ENCODE results near the gene ARRB1.

The ARRB1 gene

DNA sequence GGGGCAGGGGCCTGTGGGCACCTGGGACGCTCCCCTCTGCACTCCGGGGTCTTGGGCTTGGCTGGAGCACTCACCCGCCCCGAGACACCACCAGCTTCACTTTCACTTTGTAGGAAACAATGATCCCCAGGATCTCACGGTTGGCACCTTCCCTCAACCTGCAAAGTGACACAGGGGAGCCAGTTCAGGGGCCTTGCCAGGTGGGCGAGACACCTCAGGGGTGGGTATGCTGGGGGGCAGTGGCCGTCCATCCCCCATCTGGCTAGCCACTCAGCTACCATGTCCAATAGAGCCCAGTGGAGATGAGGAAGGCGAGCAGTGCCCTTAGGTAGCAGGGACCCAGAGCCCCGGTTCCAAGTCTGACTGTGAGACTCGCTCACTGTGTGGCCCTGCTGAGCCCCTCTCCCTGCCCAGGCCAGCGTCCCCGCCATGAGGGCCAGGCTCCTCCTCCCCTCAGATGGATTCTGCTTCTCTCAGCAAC lies 78.6 kb downstream of the ARRB1 start:
- DNase-seq, result peak; percentile 53

DNA sequence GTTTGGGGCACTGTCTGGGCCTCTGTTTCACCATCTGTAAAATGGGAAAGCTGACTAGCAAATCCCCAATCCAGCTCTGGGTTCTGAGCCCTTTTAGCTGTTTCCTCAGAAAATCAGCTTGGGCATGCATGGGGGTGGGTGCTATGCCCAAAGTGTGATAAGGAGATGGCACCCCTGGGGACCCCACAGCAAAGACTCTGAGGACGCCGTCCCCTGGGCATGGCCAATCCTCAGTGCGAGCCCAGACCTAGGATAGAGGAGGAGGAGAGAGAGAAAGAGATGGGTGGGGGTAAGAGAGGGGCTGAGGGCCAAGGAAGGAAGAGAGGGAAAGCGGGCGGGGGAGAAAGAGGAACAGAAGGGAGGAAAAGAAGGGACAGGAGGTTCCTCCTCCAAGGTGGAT lies 79.1 kb downstream of the ARRB1 start:
- DNase-seq, result no peak

DNA sequence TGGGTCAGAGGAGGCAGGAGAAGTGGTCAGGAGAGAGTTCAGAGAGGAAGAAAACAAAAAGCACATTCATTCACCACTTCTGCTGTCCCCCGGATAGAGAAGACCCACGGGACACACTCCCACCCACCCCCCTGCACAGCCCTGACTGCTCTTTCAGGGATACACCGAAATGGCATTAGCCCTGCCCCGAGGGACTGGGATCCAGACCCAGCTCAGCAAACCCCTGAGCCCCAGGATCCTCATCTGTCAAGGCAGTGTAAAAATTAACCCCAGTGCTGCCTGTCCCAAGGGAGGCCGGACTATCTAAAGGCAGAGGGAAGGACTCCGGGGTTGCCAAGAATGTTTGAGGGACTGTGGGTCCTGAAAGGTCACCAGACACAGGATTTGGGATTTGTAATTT lies 79.7 kb downstream of the ARRB1 start:
- DNase-seq, result no peak

- no peak for DNase-seq
These were observed 80.5 kb downstream of the ARRB1 start for GRCh38 chr11:75270896-75271418.

- DNase-seq, result no peak
These were observed 81.6 kb downstream of the ARRB1 start for GRCh38 chr11:75269896-75270295.

- no peak for DNase-seq
These were observed 82.1 kb downstream of the ARRB1 start for GRCh38 chr11:75269367-75269660.

- DNase-seq, result no peak
These were observed 82.7 kb downstream of the ARRB1 start for GRCh38 chr11:75268626-75269366.

- DNase-seq, result no peak
These were observed 84.1 kb downstream of the ARRB1 start for GRCh38 chr11:75267171-75267970.

DNA sequence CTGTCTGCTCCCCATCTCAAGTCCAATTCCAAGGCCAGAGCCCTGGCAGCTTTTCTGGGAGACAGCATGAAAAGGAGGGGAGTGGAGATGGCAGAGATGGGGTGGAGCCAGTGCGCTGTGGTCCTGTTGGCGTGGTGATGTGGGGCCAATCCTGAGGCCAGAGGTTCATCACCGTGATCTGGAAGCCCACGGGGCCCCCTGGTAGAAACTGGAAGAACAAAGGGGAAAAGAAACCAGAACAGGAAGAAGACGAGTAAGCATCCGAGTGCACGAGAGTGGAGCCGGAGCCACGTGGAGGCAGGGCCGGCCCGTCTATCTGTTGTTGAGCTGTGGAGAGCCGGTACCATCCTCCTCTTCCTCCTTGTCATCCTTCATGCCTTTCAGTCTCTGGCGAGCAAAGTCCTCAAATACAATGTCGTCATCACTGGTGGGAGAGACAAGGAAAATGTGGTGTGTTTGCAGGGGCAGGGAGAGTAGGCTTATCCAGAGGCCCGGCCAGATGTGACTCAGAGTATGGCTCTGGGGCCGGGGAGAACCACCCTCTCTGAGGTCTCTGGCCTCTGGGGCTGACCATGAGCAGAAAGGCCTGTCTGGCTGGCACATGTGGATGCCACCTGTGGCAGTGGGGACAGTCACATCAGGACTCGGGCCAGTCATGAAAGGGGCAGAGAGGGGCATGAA lies 85.5 kb downstream of the ARRB1 start:
- no peak for DNase-seq

DNA sequence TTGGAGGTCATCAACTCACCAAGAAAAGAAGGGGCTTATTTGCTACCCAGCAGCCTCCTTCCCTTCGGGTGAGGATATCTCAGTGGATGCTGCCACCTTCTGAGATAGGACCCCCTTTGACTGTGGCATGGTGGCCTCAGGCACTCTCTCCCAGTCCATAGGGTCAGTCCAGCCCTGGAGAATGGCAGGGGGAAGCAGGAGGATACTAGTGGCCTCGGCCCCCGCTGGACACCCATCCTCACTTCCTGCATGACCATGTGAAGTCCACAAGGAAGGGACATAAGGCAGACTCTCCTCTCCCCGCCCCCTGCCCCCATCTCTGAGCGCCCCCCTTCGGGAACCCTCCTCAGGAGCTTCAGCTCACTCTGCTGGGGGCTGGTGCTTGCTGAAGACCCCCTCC lies 86.5 kb downstream of the ARRB1 start:
- DNase-seq, result no peak

GRCh38 chr11:75264356-75264755 lies 87.1 kb downstream of the ARRB1 start:
- DNase-seq, result no peak

- no peak for DNase-seq
These were observed 87.5 kb downstream of the ARRB1 start for GRCh38 chr11:75263944-75264349.

GRCh38 chr11:75262961-75263852 lies 88.3 kb downstream of the ARRB1 start:
- DNase-seq, result no peak

- no peak for DNase-seq
These were observed 89.0 kb downstream of the ARRB1 start for GRCh38 chr11:75262436-75262835.

DNA sequence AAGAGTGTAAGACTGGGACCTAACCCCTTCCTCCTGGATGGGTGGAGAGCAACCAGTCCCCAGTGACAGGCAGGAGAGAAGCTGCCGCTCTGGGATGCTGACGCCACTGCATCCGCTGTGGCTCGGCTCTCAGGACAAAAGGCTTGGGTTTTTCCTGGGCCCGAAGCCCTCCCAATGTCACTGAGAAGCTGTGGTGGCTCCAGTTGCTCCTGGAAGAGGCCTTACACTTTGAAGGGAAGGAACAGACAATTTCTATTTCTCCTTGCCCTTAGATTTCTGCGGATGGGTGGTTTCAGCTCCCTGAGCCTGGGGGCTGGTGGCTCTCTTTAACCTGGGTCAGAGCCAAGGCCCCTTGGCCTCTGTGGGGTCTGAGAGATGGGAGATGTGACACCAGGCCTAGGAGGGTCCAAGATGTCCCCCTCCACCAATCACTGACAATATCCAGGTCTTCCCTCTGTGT lies 89.5 kb downstream of the ARRB1 start:
- no peak for DNase-seq

DNA sequence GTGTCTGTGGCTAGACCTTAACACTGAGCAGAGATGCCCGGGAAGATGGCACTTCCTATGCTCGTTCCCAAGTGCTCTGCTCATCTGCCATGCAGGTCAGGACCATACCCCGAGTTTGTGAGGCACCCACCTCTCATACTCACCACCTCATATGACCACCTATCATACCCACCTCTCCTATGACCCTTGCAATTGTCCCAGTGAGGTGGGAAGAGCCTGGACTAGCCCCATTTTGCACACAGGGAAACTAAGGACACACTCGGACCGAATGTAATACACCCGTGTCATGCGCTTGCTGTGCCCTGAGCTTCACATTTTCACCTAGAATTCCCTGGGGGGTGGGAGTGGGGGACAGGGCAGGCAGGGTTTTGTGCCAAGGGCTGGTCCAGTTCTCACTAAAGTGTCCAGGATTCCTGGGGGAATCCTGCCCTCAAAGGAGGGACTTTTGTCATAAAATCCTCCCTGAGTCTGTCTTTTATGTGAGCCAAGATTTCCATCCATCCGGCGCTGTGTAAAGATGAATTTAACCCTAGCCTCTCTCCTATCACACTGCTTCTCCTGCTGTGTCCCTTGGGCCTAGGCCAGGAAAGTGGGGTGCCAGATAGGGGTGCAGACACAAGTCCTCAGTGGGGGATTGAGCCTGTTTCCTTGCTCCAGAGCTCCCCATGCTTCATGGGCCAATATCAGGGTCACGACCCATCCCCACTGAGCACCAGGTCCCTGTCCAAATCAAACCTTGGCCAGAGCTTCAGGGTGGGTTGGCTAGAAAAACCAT lies 90.9 kb downstream of the ARRB1 start:
- no peak for DNase-seq

GRCh38 chr11:75254326-75254725 lies 97.1 kb downstream of the ARRB1 start:
- no peak for DNase-seq

GRCh38 chr11:75249704-75250103 lies 101.8 kb downstream of the ARRB1 start:
- peak; percentile 17 for DNase-seq

DNA sequence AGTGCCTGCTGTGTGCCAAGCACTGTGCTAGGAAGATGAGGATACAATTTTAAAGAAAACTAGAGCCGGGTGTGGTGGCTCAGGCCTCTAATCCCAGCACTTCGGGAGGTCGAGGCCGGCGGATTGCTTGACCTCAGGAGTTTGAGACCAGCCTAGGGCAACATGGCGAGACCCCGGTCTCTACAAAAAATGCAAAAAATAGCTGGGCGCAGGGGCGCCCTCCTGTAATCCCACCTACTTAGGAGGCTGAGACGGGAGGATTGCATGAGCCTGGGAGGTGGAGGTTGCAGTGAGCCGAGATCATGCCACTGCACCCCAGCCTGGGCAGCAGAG lies 102.6 kb downstream of the ARRB1 start:
- DNase-seq, result no peak

- DNase-seq, result no peak
These were observed 104.7 kb downstream of the ARRB1 start for GRCh38 chr11:75246671-75247350.

GRCh38 chr11:75246006-75246670 lies 105.3 kb downstream of the ARRB1 start:
- peak; percentile 48 for DNase-seq
